ENCODE results near the gene RND3.

DNA sequence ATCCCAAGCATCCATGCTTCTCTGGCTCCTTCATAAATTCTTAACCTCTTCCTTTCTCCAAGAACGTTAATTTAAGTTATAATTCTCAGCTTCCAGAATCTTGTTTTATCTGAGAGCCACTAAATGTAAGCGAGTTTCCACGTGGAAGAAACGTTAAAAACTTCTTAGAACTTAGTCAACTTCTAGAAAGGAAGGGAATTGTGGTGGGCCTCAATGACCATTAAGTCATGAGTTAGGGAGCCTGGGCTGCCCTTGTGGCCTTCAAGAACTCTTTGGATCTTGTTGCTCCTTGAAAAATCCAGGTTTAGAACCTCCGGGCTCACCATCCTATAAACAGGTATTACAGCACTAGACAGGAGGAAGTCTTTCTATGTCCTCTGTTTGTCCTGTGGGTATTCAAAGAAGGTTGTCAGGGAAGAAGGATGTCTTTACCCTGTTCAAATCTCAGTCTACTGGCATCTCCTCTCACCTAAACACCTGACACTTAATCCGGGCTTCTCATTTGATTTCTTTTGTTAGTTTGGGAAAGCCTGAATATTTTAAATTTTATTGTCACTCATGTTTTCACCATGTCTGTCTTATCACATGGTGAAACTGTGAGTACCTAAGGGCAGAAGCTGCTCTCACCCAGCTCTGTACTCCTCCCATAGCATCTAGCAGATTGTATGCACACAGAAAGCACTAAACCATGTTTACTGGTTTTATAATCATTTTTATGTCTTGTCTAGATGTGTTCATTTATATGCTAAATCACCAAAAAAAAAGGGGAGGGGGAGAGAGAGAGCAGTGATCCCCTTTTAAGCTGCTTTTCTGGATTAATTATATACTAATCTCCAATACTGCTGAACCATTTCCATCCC, 6.3 kb downstream of the RND3 start:
- TF ChIP-seq POLR2A (IDR thresholded peaks at IDR 0.05; ENCODE audit: low read depth, low read length) (no peak), POLR2AphosphoS5 (IDR thresholded peaks at IDR 0.05; ENCODE audit: low read depth, low read length) (no peak), PAX5 (IDR thresholded peaks at IDR 0.05; ENCODE audit: insufficient read depth, low read length, severe bottlenecking) (no peak), TAF1 (IDR thresholded peaks at IDR 0.05; ENCODE audit: low read depth, low read length) (no peak), POU2F2 (IDR thresholded peaks at IDR 0.05; ENCODE audit: low read depth, low read length) (no peak), SPI1 (IDR thresholded peaks at IDR 0.05; ENCODE audit: low read depth, low read length) (no peak)
